ENCODE results near the gene CACNA2D1. TPM values are rescaled to one million over a fixed set of nuclear protein-coding genes. Genes with fewer than 3 reads are reported as not detected.

Gene CACNA2D1
- total RNA-seq, result 0.56 and 0.71 TPM in 2 replicates

DNA sequence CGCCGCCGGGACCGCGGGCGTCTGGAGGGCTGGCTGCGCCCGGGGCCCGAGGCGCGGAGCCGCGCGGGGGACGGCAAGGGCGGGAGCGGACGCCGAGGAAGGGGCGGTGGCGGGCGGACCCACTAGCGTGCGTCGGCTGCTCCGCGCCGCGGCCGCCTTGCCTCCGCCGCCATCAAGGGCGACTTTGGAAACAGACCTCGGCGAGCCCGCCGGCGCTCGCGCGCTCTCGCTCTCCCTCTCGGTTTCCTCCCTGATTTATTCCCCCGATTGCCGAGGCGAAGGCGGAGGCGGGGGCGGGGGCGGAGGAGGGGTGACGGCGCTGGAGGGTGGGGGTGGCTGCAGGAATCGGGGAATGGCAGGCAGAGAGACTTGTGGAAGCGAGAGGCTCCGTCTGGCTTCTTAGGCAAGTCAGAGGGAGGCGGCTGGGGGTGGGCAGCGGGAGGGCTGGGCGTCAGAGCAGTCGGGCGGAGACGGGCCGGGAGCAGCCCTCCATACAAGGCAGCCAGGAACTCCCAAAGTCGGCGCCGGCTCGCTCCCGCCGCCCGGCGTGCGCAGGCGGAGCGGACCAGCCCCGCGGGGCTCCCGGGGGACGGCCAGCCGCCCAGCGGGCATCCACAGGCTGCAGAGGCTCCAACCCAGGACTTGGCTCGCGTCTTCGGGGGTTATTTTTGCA is at the start of gene CACNA2D1:
CACNA2D1 (minus strand) TSS at position 231 of the 673 bp plus-strand sequence.

Measured in airway epithelial cell (primary cell).